ENCODE results near the gene CCDC154. TPM values are rescaled to one million over a fixed set of nuclear protein-coding genes. Genes with fewer than 3 reads are reported as not detected.

Gene CCDC154
- total and polyA plus RNA-seq, 2 experiments from 2014 or later: 0.31 TPM; not detected in 1

- TF ChIP-seq CREB1 (CRISPR knock-in tag; IDR thresholded peaks at IDR 0.05; ENCODE audit: low read depth) (no peak), EZH2phosphoT487 (IDR thresholded peaks at IDR 0.05; ENCODE audit: unreplicated experiment) (no peak), ZNF331 (CRISPR knock-in tag; IDR thresholded peaks at IDR 0.05; ENCODE audit: low read depth) (no peak)
Observed at GRCh38 chr16:1439058-1439698, 5.2 kb downstream of the CCDC154 start (continued).

- H3K4me1 Mint-ChIP-seq: no peaks in the 10 kb centered on the region
- no peak overlapping the region for H3K4me3 Mint-ChIP-seq
- no peak for DNase-seq (ENCODE audit: low spot score)
- no peaks in the 10 kb centered on the region for H3K36me3 ChIP-seq (ENCODE audit: insufficient read depth)
- no peak overlapping the region for H3K4me2 ChIP-seq
- no peaks in the 10 kb centered on the region for H3K9me3 Mint-ChIP-seq
- peaks cover 5% of the 10 kb centered on the region for H3K27me3 Mint-ChIP-seq (ENCODE audit: insufficient read depth, low read depth, poor library complexity)
- H3K27me3 ChIP-seq (ENCODE audit: insufficient read depth): no peaks in the 10 kb centered on the region
- no peaks in the 10 kb centered on the region for H3K79me2 ChIP-seq (replicated peaks; ENCODE audit: insufficient read depth)
- H3K27ac ChIP-seq (ENCODE audit: low read depth): no peak overlapping the region
- ATAC-seq: no peak
- no peak overlapping the region for H3K27ac Mint-ChIP-seq
- H4K20me1 ChIP-seq (replicated peaks; ENCODE audit: insufficient read depth): no peaks in the 10 kb centered on the region
- no peaks in the 10 kb centered on the region for H3K36me3 Mint-ChIP-seq (ENCODE audit: low read depth)
- H3K4me1 ChIP-seq (ENCODE audit: insufficient read depth): no peaks in the 10 kb centered on the region
- no peaks in the 10 kb centered on the region for H3K9me2 ChIP-seq (ENCODE audit: insufficient read depth)
- no peak overlapping the region for H3K4me3 ChIP-seq
- H3F3A ChIP-seq (replicated peaks; ENCODE audit: low read depth): no peaks in the 10 kb centered on the region
- no peak overlapping the region for H2AFZ ChIP-seq
- no peak for TF ChIP-seq POLR2AphosphoS5 (IDR thresholded peaks at IDR 0.05; ENCODE audit: low read depth)
- no peak for TF ChIP-seq JUNB (IDR thresholded peaks at IDR 0.05; ENCODE audit: unreplicated experiment)
- no peak for TF ChIP-seq EZH2 (IDR thresholded peaks at IDR 0.05; ENCODE audit: low read depth, unreplicated experiment)
- TF ChIP-seq, protein P1, sequence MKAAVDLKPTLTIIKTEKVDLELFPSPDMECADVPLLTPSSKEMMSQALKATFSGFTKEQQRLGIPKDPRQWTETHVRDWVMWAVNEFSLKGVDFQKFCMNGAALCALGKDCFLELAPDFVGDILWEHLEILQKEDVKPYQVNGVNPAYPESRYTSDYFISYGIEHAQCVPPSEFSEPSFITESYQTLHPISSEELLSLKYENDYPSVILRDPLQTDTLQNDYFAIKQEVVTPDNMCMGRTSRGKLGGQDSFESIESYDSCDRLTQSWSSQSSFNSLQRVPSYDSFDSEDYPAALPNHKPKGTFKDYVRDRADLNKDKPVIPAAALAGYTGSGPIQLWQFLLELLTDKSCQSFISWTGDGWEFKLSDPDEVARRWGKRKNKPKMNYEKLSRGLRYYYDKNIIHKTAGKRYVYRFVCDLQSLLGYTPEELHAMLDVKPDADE (IDR thresholded peaks at IDR 0.05): no peak
- TF ChIP-seq ZNF462 (CRISPR knock-in tag; IDR thresholded peaks at IDR 0.05): no peak
- no peak for TF ChIP-seq ZNF331 (CRISPR knock-in tag; IDR thresholded peaks at IDR 0.05; ENCODE audit: low read depth)
- TF ChIP-seq STAT1 (IDR thresholded peaks at IDR 0.05; ENCODE audit: unreplicated experiment): no peak
- no peak for TF ChIP-seq CREB1 (CRISPR knock-in tag; IDR thresholded peaks at IDR 0.05; ENCODE audit: low read depth)
- no peak for TF ChIP-seq REST (IDR thresholded peaks at IDR 0.05; ENCODE audit: unreplicated experiment)
- no peak for TF ChIP-seq ZNF114 (CRISPR knock-in tag; IDR thresholded peaks at IDR 0.05)
Observed at GRCh38 chr16:1438229-1439057, 5.9 kb downstream of the CCDC154 start.

Measured in GM23338 (cell line).